T-helper 1 cell treated with Interleukin-12 subunit alpha and Interleukin-12 subunit beta and Interleukin-4 antibody, amounts not matched to agents 30 ng/mL and 1 ng/mL, for 36 hours (primary cell): ENCODE measurements around the gene SYK. TPM values are rescaled to one million over a fixed set of nuclear protein-coding genes. Genes with fewer than 3 reads are reported as not detected.

Experiments used
- intact Hi-C: fragments of 100-400 bp; cut with micrococcal nuclease; formaldehyde crosslinking; loops from one replicate; pipeline ENCODE4 v1.15.1; 2024
- total RNA-seq: library from RNA; stranded (reverse); gene quantifications from 2 replicates; pipeline ENCODE4 v1.2.3, GENCODE V29; 2022

Gene SYK
- total RNA-seq, 1 donor from 2014 or later = 0.42 TPM

DNA sequence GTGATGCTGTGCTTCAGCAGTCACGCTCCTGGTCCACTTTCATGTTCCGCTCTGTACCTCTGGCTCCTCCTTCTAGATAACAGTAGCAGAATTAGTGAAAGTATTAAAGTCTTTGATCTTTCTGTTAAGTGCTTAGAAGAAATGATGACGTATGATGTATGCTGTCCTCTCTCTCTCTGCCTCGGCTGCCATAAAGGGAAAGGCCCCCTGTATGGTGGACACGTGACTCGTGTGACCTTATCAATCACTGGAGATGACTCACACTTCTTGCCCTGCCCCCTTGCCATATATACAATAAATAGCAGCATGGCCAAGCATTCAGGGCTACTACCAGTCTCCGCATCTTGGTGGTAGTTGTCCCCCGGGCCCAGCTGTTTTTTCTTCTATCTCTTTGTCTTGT lies 100.3 kb downstream of the SYK start:
- intact Hi-C loops = no loop called here

- intact Hi-C loops = no loop called here
Measured at GRCh38 chr9:90903766-90904424, 102.3 kb downstream of the SYK start.

GRCh38 chr9:90904706-90905478 lies 103.3 kb downstream of the SYK start:
- intact Hi-C loops = no loop called here

DNA sequence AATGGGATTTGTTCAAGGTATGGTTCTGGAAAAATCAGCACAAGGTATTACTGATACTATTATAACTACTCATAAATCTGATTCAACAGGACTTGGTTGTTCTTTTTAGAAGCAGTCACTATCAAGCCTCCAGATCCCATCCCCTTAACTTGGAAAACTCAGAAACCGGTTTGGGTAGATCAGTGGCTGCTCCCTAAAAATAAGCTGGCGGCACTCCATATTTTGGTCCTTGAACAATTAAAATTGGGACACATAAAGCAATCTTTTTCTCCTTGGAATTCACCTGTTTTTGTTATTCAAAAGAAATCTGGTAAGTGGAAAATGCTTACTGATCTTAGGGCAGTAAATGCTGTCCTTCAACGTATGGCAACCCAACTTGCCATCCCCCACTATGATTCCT lies 104.2 kb downstream of the SYK start:
- intact Hi-C loops = no loop called here

- intact Hi-C loops = no loop called here
Measured at GRCh38 chr9:90906316-90907055, 104.9 kb downstream of the SYK start.

GRCh38 chr9:90907056-90907445 lies 105.4 kb downstream of the SYK start:
- intact Hi-C loops = no loop called here

DNA sequence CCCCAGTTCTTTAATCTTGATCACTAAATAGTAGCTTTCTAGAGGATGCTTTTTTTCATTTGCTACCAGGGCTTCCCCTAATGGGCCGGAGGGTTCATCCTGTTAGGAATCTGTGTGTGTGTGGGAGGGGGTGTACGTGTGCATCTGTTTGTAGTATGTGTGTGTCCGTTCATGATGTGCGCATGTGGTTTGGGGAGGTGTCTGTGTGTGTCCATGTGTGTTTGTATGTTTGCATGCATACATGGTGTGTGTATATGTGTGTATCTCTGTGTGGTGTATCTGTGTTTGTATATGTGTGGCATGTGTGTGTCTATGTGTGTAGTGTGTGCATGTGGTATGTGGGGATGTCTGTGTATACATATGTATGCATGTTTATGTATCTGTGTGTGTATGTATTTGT lies 106.2 kb downstream of the SYK start:
- intact Hi-C loops = no loop called here

DNA sequence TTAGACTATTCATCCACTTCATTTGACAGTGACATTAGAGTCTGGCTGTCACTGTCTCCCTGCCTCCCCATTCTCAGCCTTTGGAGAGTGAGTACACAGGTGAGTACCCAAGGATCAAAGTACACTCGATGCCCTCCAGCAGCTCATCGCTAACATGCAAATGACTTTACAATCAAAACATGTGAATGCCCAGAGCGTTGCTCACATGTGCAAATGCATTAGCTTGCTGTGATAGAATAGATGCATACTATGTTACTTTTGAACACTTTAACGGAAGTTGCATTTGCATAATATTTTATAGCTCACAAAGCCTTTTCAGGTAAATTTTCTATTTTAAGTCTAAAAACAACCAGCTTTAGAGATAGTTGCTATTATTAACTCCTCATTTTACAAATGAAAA lies 107.6 kb downstream of the SYK start:
- intact Hi-C loops = no loop called here

DNA sequence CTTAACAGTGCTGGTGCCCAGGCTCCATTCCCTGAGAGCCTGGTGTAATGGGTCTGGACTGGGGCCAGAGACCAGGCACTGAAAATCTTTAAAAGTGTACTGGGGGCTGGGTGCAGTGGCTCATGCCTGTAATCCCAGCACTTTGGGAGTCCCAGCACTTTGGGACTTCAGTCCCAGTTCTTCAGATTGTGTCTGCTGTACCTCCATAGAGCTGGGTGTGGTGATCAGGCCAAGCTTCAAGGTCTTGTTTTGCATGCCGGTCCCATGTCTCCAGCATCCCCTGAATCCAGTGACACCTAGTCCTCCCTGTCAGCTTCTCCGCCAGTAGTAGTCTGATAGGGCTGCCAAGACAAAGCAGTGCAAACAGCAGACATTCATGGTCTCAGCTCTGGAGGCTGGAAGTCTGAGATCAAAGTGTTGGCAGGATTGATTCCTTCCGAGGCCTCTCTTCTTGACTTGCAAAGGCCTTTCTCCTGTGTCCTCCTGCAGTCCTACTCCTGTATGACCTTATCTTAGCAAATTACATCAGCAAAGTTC lies 108.2 kb downstream of the SYK start:
- intact Hi-C loops = no loop called here

DNA sequence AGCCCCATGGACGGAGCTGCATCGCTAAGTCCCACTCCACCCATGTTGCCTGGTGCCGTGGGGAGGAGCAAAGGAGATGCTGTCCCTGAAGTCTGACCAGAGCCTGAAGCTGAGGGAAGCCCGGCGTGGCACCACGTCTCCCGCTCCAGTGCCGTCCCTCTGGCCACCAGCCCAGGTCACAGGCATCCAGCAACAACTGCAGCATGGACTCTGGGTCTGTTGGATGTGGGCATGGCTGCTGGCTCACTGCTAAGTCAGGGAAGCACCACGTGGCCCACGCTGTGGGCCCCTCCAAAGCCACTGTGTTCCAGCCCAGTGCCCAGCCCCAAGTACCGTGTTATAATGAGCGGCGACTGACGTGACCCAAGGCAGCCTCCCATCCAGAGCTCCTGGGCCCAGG lies 112.6 kb downstream of the SYK start:
- intact Hi-C loops = loop anchor here (2.0 kb wide), 1 partner anchor 339 kb away; no protein-coding TSS in a partner anchor

- intact Hi-C loops = loop anchor here (1.0 to 5.0 kb wide), 8 partner anchors 118 to 819 kb away; no protein-coding TSS in a partner anchor
Measured at GRCh38 chr9:90914868-90915483, 113.4 kb downstream of the SYK start.

DNA sequence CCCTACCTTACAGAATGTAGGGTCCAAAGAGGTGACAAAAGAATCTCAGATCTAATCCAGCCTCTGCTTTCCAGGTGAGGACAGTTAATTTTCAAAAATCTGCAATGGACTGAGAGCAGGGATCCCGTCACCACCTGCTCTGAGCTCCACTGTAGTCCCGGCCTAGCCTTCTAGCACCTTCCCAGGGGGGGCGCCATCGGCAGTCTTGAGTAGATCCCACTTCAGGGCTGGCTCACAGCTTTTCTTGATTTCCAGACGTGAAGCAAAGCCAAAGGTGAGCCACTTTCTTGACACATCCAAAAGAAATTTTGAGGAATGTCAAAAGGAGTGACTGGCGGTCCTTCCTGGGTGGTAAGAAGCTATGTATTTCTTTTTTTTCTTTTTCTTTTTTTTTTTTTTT lies 114.1 kb downstream of the SYK start:
- intact Hi-C loops = loop anchor here (1.0 to 5.0 kb wide), 8 partner anchors 118 to 819 kb away; no protein-coding TSS in a partner anchor

GRCh38 chr9:90916147-90916734 lies 114.6 kb downstream of the SYK start:
- intact Hi-C loops = loop anchor here (5.0 kb wide), 1 partner anchor 441 kb away; no protein-coding TSS in a partner anchor

- intact Hi-C loops = loop anchor here (5.0 kb wide), 1 partner anchor 437 kb away; no protein-coding TSS in a partner anchor
Measured at GRCh38 chr9:90919883-90920282, 118.3 kb downstream of the SYK start.

- intact Hi-C loops = no loop called here
Measured at GRCh38 chr9:90921104-90921503, 119.5 kb downstream of the SYK start.

GRCh38 chr9:90921969-90922368 lies 120.3 kb downstream of the SYK start:
- intact Hi-C loops = no loop called here

GRCh38 chr9:90925581-90926257 lies 124.1 kb downstream of the SYK start:
- intact Hi-C loops = no loop called here

GRCh38 chr9:90926936-90927335 lies 125.3 kb downstream of the SYK start:
- intact Hi-C loops = no loop called here

DNA sequence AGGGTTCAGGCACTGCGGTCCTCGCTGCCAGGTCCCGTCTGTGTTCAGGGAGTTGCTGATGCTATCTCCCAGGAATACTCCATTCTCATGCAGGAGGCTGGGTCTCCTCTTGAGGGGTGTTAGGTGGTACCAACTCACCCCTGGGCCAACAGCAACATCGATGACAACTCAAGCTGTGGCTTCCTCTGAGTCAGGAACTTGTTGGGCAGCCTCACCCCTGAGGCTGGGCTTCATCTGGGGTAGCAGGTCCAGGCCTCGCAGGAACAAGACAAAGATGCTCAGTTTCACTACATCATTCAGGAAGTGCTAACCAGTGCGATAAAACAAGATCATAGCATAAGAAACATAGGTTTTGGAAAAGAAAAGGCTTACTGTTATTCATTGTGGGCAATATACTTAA lies 125.9 kb downstream of the SYK start:
- intact Hi-C loops = no loop called here

- intact Hi-C loops = no loop called here
Measured at GRCh38 chr9:90929626-90930025, 128.0 kb downstream of the SYK start.
